ENCODE data around the gene LAYN. TPM values are rescaled to one million over a fixed set of nuclear protein-coding genes. Genes with fewer than 3 reads are reported as not detected.

Gene LAYN
- total and polyA plus RNA-seq, 2 of the 13 experiments (the other 11 are each of a cell fraction or from before 2014, with no cell fraction given) = 0.17 TPM; not detected in 1

- TF ChIP-seq ZNF639 (CRISPR knock-in tag; conservative IDR thresholded peaks at IDR 0.05) (no peak), ARID4A (CRISPR knock-in tag; IDR thresholded peaks at IDR 0.05; ENCODE audit: borderline replicate concordance) (no peak), SMARCC2 (IDR thresholded peaks at IDR 0.05) (no peak), KDM5B (CRISPR knock-in tag; IDR thresholded peaks at IDR 0.05; ENCODE audit: borderline replicate concordance) (no peak), ZSCAN25 (CRISPR knock-in tag; IDR thresholded peaks at IDR 0.05) (no peak), EP300 (IDR thresholded peaks at IDR 0.05; ENCODE audit: low read depth in 2 of 2, low read length in 2 of 2) (peak in 1 of 2 experiments; percentile 7; a peak in 1 of 4 replicates), EP300 (CRISPR knock-in tag; IDR thresholded peaks at IDR 0.05; ENCODE audit: borderline replicate concordance) (no peak), THAP11 (CRISPR knock-in tag; IDR thresholded peaks at IDR 0.05) (no peak), CBX1 (IDR thresholded peaks at IDR 0.05; ENCODE audit: low read depth) (no peak), CENPX (CRISPR knock-in tag; IDR thresholded peaks at IDR 0.05) (no peak), HMGXB4 (CRISPR knock-in tag; IDR thresholded peaks at IDR 0.05; ENCODE audit: borderline replicate concordance in 1 of 2, low read depth in 1 of 2) (no peak), RNF219 (CRISPR knock-in tag; IDR thresholded peaks at IDR 0.05) (no peak), SMAD9 (CRISPR knock-in tag; IDR thresholded peaks at IDR 0.05) (no peak), ZMAT5 (CRISPR knock-in tag; IDR thresholded peaks at IDR 0.05; ENCODE audit: borderline replicate concordance, low read depth) (no peak)
Measured at GRCh38 chr11:111571829-111572501, 31.4 kb downstream of the LAYN start (continued).
